ENCODE data around the gene KMT5C.

DNA sequence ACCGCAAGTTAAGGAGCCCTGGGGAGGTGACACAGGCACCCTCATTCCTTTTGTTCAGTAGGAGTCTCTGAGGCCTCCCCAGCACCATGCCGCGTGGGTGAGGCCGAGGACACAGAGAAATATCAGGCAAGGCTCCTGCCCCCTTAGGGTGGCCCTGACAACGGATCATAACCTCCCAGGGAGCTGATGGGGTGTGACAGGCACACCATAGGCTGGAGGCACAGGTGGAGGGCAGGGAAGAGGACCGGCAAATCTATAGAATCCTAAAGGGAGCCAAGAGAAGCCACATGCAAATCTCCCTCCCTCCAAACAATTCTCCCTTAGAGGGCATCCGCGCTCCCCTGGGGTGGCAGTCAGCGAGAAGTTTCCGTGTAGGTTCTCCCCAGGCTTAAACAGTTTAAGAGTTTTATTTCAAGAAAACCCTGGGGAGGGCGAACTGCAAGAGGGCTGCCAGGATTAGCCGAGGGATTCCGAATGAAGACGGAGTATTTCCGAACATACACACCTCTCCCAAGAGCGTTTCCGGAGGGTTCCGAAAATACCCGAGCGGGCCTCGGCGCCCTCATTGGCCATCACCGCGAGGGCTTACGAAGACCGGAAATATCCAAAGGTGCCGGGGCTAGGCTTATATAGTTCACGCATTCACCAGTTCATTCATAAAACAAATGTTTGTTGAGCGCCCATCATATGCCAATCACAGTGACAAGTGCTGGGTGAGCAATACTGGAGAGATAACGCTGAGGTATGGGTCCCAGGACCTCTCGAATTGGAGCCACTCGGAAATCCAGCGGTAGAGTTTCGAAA lies 45.4 kb downstream of the KMT5C start:
- TF ChIP-seq, protein P1, sequence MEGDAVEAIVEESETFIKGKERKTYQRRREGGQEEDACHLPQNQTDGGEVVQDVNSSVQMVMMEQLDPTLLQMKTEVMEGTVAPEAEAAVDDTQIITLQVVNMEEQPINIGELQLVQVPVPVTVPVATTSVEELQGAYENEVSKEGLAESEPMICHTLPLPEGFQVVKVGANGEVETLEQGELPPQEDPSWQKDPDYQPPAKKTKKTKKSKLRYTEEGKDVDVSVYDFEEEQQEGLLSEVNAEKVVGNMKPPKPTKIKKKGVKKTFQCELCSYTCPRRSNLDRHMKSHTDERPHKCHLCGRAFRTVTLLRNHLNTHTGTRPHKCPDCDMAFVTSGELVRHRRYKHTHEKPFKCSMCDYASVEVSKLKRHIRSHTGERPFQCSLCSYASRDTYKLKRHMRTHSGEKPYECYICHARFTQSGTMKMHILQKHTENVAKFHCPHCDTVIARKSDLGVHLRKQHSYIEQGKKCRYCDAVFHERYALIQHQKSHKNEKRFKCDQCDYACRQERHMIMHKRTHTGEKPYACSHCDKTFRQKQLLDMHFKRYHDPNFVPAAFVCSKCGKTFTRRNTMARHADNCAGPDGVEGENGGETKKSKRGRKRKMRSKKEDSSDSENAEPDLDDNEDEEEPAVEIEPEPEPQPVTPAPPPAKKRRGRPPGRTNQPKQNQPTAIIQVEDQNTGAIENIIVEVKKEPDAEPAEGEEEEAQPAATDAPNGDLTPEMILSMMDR (conservative IDR thresholded peaks at IDR 0.05; ENCODE audit: low read length), result no peak
- no peak for TF ChIP-seq EZH2phosphoT487 (IDR thresholded peaks at IDR 0.05; ENCODE audit: borderline replicate concordance)
